Neural cell (in vitro differentiated cells): ENCODE results near the gene STOM. TPM values are rescaled to one million over a fixed set of nuclear protein-coding genes. Genes with fewer than 3 reads are reported as not detected.

ENCODE experiments used
- H2AFZ ChIP-seq: fragments of 200-600, 300-800 bp; sonication (generic), shearing (Covaris generic); 2 replicates; pipeline ENCODE4 v1.6.0; 2014; ENCODE audit warnings: low read depth, mild to moderate bottlenecking, antibody characterized with exemption, low read length, moderate library complexity
- H3F3A ChIP-seq: fragments of 200-600 bp; shearing (Covaris generic); 2 replicates; pipeline ENCODE4 v1.6.1; 2016; ENCODE audit warnings: mild to moderate bottlenecking, moderate library complexity, mixed read lengths, antibody characterized with exemption, low read length; ENCODE audit not compliant: insufficient read depth, poor library complexity, severe bottlenecking
- H3K27ac ChIP-seq: fragments of 200-600, 300-800 bp; sonication (generic), shearing (Covaris generic); 2 replicates; pipeline ENCODE4 v1.5.1; 2014; ENCODE audit warnings: mild to moderate bottlenecking, low read length, moderate library complexity
- H3K27me3 ChIP-seq: fragments of 300-800, 200-600 bp; sonication (generic), shearing (Covaris generic); 2 replicates; pipeline ENCODE4 v1.6.0; 2014; ENCODE audit warnings: mild to moderate bottlenecking, low read depth, low read length, moderate library complexity; ENCODE audit not compliant: insufficient read depth
- H3K36me3 ChIP-seq: fragments of 300-800, 200-600 bp; sonication (generic), shearing (Covaris generic); 2 replicates; pipeline ENCODE4 v1.5.1; 2014; ENCODE audit warnings: mild to moderate bottlenecking, antibody characterized with exemption, low read length, moderate library complexity; ENCODE audit not compliant: insufficient read depth
- H3K4me2 ChIP-seq: fragments of 300-800, 200-600 bp; sonication (generic), shearing (Covaris generic); 2 replicates; pipeline ENCODE4 v1.6.0; 2014; ENCODE audit warnings: mild to moderate bottlenecking, low read length
- H3K4me3 ChIP-seq: fragments of 300-800, 200-600 bp; sonication (generic), shearing (Covaris generic); 2 replicates; pipeline ENCODE4 v1.5.1; 2014; ENCODE audit warnings: mild to moderate bottlenecking, low read length, moderate library complexity
- H3K79me2 ChIP-seq: fragments of 200-600 bp; shearing (Covaris generic); replicated peaks from 2 replicates; pipeline ENCODE4 v1.6.0; 2014; ENCODE audit warnings: mild to moderate bottlenecking, low read length, moderate library complexity; ENCODE audit not compliant: insufficient read depth
- H3K9ac ChIP-seq: fragments of 300-800, 200-600 bp; sonication (generic), shearing (Covaris generic); 2 replicates; pipeline ENCODE4 v1.6.1; 2016; ENCODE audit warnings: mild to moderate bottlenecking, low read length, mixed read lengths
- H3K9me2 ChIP-seq: fragments of 200-600 bp; shearing (Covaris generic); 2 replicates; pipeline ENCODE4 v1.6.1; 2016; ENCODE audit warnings: mild to moderate bottlenecking, low read length, mixed read lengths; ENCODE audit not compliant: insufficient read depth
- H3K9me3 ChIP-seq: fragments of 200-600, 300-800 bp; sonication (generic), shearing (Covaris generic); 2 replicates; pipeline ENCODE4 v1.6.1; 2016; ENCODE audit warnings: mild to moderate bottlenecking, mixed run types, low read length, moderate library complexity, mixed read lengths
- H4K20me1 ChIP-seq: fragments of 200-600 bp; shearing (Covaris generic); 2 replicates; pipeline ENCODE4 v1.6.1; 2016; ENCODE audit warnings: mild to moderate bottlenecking, mixed run types; ENCODE audit not compliant: insufficient read depth
- EP300 ChIP-seq: fragments of 450-650 bp; conservative IDR thresholded peaks from 2 replicates; pipeline ENCODE4 v1.6.1; 2014; ENCODE audit warnings: antibody characterized with exemption, mild to moderate bottlenecking, moderate library complexity; ENCODE audit not compliant: poor library complexity, severe bottlenecking
- EZH2 ChIP-seq: fragments of 200-600, 300-800 bp; shearing (Covaris generic), sonication (generic); IDR thresholded peaks from 2 replicates; pipeline ENCODE4 v1.6.1; 2014; ENCODE audit warnings: antibody characterized with exemption, low read length, borderline replicate concordance, mild to moderate bottlenecking; ENCODE audit not compliant: insufficient read depth, poor library complexity, severe bottlenecking
- MXI1 ChIP-seq: fragments of 450-650 bp; conservative IDR thresholded peaks from 2 replicates; pipeline ENCODE4 v1.6.1; 2014; ENCODE audit warnings: antibody characterized with exemption, mild to moderate bottlenecking; ENCODE audit not compliant: poor library complexity, severe bottlenecking
- POLR2AphosphoS5 ChIP-seq: IDR thresholded peaks from 2 replicates; pipeline ENCODE4 v1.6.1; 2012
- RAD21 ChIP-seq: fragments of 450-650 bp; conservative IDR thresholded peaks from 2 replicates; pipeline ENCODE4 v1.6.1; 2014; ENCODE audit warnings: antibody characterized with exemption, mild to moderate bottlenecking, moderate library complexity
- SMC3 ChIP-seq: fragments of 450-650 bp; conservative IDR thresholded peaks from 2 replicates; pipeline ENCODE4 v1.6.1; 2014; ENCODE audit warnings: antibody characterized with exemption, mild to moderate bottlenecking, moderate library complexity; ENCODE audit not compliant: poor library complexity
- TAF1 ChIP-seq: IDR thresholded peaks from 2 replicates; pipeline ENCODE4 v1.6.1; 2012; ENCODE audit warnings: low read depth
- polyA plus RNA-seq: library from polyadenylated mRNA; depleted of rRNA; stranded (reverse); fragments of >200 nt; gene quantifications from 2 replicates; pipeline ENCODE4 v1.2.3, GENCODE V29; 2014
- TF ChIP-seq, protein P1 (sequence below): IDR thresholded peaks from 2 replicates; pipeline ENCODE4 v1.6.1; 2012; ENCODE audit warnings: borderline replicate concordance
- TF ChIP-seq, protein P2 (sequence below): fragments of 450-650 bp; IDR thresholded peaks from 2 replicates; pipeline ENCODE4 v1.5.1; 2014; ENCODE audit warnings: antibody characterized with exemption, mild to moderate bottlenecking, moderate library complexity; ENCODE audit not compliant: poor library complexity, severe bottlenecking

Gene STOM
- polyA plus RNA-seq, 1 donor from 2014 or later: 0.11 TPM

- no peaks in the 10 kb centered on the region for H3F3A ChIP-seq
- H3K36me3 ChIP-seq: no peaks in the 10 kb centered on the region
- H2AFZ ChIP-seq: no peak overlapping the region
- no peak for TF ChIP-seq EP300
- H3K79me2 ChIP-seq: no peaks in the 10 kb centered on the region
- no peak overlapping the region for H3K4me2 ChIP-seq
- no peaks in the 10 kb centered on the region for H4K20me1 ChIP-seq
- no peaks in the 10 kb centered on the region for H3K9me2 ChIP-seq
- peaks cover 10% of the 10 kb centered on the region for H3K27me3 ChIP-seq
- no peak overlapping the region for H3K4me3 ChIP-seq
- H3K9me3 ChIP-seq: no peaks in the 10 kb centered on the region
- no peak overlapping the region for H3K27ac ChIP-seq
- no peak overlapping the region for H3K9ac ChIP-seq
Observed at GRCh38 chr9:121294866-121295661, 75.0 kb downstream of the STOM start.

DNA sequence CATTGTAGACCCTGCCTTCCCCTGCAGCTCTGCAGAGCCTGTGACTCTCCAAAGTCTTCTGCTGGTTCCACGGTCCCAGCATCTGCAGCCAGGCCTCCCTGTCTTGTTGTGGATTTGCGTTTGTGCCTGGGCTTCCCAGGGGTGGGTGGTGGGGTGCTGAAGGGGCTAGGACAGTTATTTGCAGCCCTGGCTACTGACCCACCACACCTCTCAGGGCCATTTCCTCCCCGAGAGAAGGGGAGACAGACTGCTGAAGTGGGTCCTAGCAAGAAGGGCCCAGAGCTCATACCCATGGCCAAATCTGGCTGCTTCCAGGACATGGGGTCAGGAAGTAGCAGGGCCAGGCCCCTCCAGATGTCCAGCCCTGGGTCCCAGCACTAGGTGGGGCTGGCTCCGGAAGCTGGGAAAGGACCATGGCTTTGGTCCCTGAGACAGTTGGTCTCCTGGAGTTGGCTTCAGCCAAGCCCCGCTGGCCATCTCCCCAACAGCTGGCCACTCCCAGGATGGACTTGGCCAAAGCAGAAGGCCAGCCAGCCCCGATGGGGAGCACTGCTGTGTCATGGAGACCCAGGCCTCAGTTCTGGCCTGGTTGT, 75.8 kb downstream of the STOM start:
- Histone ChIP-seq H3K36me3 (no peaks in the 10 kb centered on the region), H4K20me1 (no peaks in the 10 kb centered on the region), H3F3A (no peaks in the 10 kb centered on the region), H3K9ac (no peak overlapping the region), H3K79me2 (no peaks in the 10 kb centered on the region), H3K27ac (no peak overlapping the region), H3K9me3 (no peaks in the 10 kb centered on the region), H2AFZ (no peak overlapping the region), H3K27me3 (peaks cover 5% of the 10 kb centered on the region), H3K9me2 (no peaks in the 10 kb centered on the region), H3K4me3 (no peak overlapping the region), H3K4me2 (no peak overlapping the region)
- TF ChIP-seq RAD21: no peak
- TF ChIP-seq, protein P1, sequence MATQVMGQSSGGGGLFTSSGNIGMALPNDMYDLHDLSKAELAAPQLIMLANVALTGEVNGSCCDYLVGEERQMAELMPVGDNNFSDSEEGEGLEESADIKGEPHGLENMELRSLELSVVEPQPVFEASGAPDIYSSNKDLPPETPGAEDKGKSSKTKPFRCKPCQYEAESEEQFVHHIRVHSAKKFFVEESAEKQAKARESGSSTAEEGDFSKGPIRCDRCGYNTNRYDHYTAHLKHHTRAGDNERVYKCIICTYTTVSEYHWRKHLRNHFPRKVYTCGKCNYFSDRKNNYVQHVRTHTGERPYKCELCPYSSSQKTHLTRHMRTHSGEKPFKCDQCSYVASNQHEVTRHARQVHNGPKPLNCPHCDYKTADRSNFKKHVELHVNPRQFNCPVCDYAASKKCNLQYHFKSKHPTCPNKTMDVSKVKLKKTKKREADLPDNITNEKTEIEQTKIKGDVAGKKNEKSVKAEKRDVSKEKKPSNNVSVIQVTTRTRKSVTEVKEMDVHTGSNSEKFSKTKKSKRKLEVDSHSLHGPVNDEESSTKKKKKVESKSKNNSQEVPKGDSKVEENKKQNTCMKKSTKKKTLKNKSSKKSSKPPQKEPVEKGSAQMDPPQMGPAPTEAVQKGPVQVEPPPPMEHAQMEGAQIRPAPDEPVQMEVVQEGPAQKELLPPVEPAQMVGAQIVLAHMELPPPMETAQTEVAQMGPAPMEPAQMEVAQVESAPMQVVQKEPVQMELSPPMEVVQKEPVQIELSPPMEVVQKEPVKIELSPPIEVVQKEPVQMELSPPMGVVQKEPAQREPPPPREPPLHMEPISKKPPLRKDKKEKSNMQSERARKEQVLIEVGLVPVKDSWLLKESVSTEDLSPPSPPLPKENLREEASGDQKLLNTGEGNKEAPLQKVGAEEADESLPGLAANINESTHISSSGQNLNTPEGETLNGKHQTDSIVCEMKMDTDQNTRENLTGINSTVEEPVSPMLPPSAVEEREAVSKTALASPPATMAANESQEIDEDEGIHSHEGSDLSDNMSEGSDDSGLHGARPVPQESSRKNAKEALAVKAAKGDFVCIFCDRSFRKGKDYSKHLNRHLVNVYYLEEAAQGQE: no peak

DNA sequence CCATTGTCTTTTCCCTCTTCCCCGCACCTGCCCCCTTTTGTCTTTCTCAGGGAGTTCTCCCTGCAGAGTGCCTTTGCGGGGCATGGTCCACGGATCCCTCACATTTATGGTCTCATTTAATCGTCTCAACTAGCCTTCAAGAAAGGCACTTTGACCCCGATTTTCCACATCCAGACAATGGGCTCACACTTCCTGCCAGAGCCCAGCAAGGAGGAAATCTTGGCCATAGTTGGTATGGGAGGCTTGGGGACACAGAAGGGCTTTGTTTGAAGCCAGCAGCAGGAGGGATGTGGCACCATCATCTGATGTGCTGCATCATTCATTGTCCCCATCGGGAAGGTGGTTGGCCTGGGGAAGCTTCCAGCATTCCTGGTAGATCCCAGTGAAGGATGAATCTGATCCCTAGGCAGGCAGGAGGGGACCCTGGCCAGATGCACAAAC, 77.2 kb downstream of the STOM start:
- Histone ChIP-seq H3K9me2 (no peaks in the 10 kb centered on the region), H2AFZ (no peak overlapping the region), H3K9me3 (no peaks in the 10 kb centered on the region), H3K9ac (no peak overlapping the region), H3K36me3 (no peaks in the 10 kb centered on the region), H3K27ac (no peak overlapping the region), H3K79me2 (no peaks in the 10 kb centered on the region), H3F3A (no peaks in the 10 kb centered on the region), H4K20me1 (no peaks in the 10 kb centered on the region), H3K4me2 (no peak overlapping the region), H3K27me3 (no peaks in the 10 kb centered on the region), H3K4me3 (no peak overlapping the region)
- TF ChIP-seq SMC3: no peak
- no peak for TF ChIP-seq POLR2AphosphoS5
- TF ChIP-seq, protein P1: no peak
- TF ChIP-seq, protein P2, sequence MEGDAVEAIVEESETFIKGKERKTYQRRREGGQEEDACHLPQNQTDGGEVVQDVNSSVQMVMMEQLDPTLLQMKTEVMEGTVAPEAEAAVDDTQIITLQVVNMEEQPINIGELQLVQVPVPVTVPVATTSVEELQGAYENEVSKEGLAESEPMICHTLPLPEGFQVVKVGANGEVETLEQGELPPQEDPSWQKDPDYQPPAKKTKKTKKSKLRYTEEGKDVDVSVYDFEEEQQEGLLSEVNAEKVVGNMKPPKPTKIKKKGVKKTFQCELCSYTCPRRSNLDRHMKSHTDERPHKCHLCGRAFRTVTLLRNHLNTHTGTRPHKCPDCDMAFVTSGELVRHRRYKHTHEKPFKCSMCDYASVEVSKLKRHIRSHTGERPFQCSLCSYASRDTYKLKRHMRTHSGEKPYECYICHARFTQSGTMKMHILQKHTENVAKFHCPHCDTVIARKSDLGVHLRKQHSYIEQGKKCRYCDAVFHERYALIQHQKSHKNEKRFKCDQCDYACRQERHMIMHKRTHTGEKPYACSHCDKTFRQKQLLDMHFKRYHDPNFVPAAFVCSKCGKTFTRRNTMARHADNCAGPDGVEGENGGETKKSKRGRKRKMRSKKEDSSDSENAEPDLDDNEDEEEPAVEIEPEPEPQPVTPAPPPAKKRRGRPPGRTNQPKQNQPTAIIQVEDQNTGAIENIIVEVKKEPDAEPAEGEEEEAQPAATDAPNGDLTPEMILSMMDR: no peak
- TF ChIP-seq RAD21: no peak
- TF ChIP-seq TAF1: no peak
- no peak for TF ChIP-seq MXI1
- TF ChIP-seq EZH2: no peak
- no peak for TF ChIP-seq EP300
